ENCODE data around the gene ANKRD34B. TPM values are rescaled to one million over a fixed set of nuclear protein-coding genes. Genes with fewer than 3 reads are reported as not detected.

Gene ANKRD34B
- total and polyA plus RNA-seq, 10 of the 15 experiments (the other 5 are each of a cell fraction or from before 2014, with no cell fraction given), result under 0.01 TPM; not detected in 9

GRCh38 chr5:80516826-80517225 lies 53.3 kb downstream of the ANKRD34B start:
- no peak for TF ChIP-seq MAX (IDR thresholded peaks at IDR 0.05; ENCODE audit: low read depth, low read length)
- peak in 1 of 2 experiments; percentile 23; a peak in 2 of 4 replicates for TF ChIP-seq IKZF2 (IDR thresholded peaks at IDR 0.05)
- intact Hi-C loops (cut with micrococcal nuclease; ENCODE audit: unreplicated experiment) (no loop called here), in situ Hi-C loops (cut with MboI) (no loop called here)
- no peak overlapping the region for H3K9ac ChIP-seq (ENCODE audit: control insufficient read depth, insufficient read depth, low read length)
- no peaks in the 10 kb centered on the region for H3K79me2 ChIP-seq (ENCODE audit: control insufficient read depth, insufficient read depth, low read length)
- H3K27ac ChIP-seq (ENCODE audit: control insufficient read depth, insufficient read depth), result no peak overlapping the region
- POLR2A ChIA-PET, result interaction anchor here (0.6 kb wide), 1 partner anchor 113 kb away, joined by 3 read pairs; no protein-coding TSS in a partner anchor
- H3K4me1 ChIP-seq (ENCODE audit: control insufficient read depth, insufficient read depth, low read length), result no peaks in the 10 kb centered on the region
- no peak overlapping the region for H3K4me2 ChIP-seq (ENCODE audit: control insufficient read depth, insufficient read depth)
- RAD21 ChIA-PET (ENCODE audit: unreplicated experiment), result no interaction called here
- H3K36me3 ChIP-seq (ENCODE audit: control insufficient read depth in 2 of 2, insufficient read depth in 2 of 2, low read length in 1 of 2), result no peaks in the 10 kb centered on the region
- CTCF ChIA-PET, result no interaction called here
- FAIRE-seq (no peak), DNase-seq (ENCODE audit: low read depth, low spot score) (peak; percentile 2), ATAC-seq (peak; percentile 91)
- SMC1A ChIA-PET (ENCODE audit: uncharacterized antibody, unreplicated experiment), result no interaction called here
- no peak overlapping the region for H2AFZ ChIP-seq (ENCODE audit: control insufficient read depth, low read depth, low read length)
- no peak overlapping the region for H3K4me3 ChIP-seq
- 1% methylated on average over 4 of the region's 4 CpGs for WGBS (ENCODE audit: insufficient coverage, insufficient replicate concordance, low lambda C conversion rate, missing lambda C conversion rate)
- H3K9me3 ChIP-seq (replicated peaks; ENCODE audit: control insufficient read depth, insufficient read depth, low read length), result no peaks in the 10 kb centered on the region
- no peaks in the 10 kb centered on the region for H3K27me3 ChIP-seq (replicated peaks in 1 of 2; ENCODE audit: control insufficient read depth in 2 of 2, insufficient read depth in 2 of 2, low read length in 1 of 2)
- BruUV-seq (replicated peaks), result no TSS peak
- no peaks in the 10 kb centered on the region for H4K20me1 ChIP-seq (ENCODE audit: control insufficient read depth, insufficient read depth)

- 81% methylated on average over 4 of the region's 4 CpGs for WGBS (ENCODE audit: insufficient coverage, insufficient replicate concordance, low lambda C conversion rate, missing lambda C conversion rate)
- SMC1A ChIA-PET (ENCODE audit: uncharacterized antibody, unreplicated experiment), result interaction anchor here (1.2 kb wide), 1 partner anchor 11 kb away, joined by 3 read pairs; no protein-coding TSS in a partner anchor
- Histone ChIP-seq H4K20me1 (ENCODE audit: control insufficient read depth, insufficient read depth) (no peaks in the 10 kb centered on the region), H3K27me3 (replicated peaks in 1 of 2; ENCODE audit: control insufficient read depth in 2 of 2, insufficient read depth in 2 of 2, low read length in 1 of 2) (no peaks in the 10 kb centered on the region), H3K4me2 (ENCODE audit: control insufficient read depth, insufficient read depth) (no peak overlapping the region), H3K27ac (ENCODE audit: control insufficient read depth, insufficient read depth) (no peak overlapping the region), H3K9ac (ENCODE audit: control insufficient read depth, insufficient read depth, low read length) (no peak overlapping the region), H3K4me3 (no peak overlapping the region), H3K79me2 (ENCODE audit: control insufficient read depth, insufficient read depth, low read length) (no peaks in the 10 kb centered on the region), H3K36me3 (ENCODE audit: control insufficient read depth in 2 of 2, insufficient read depth in 2 of 2, low read length in 1 of 2) (no peaks in the 10 kb centered on the region), H3K4me1 (ENCODE audit: control insufficient read depth, insufficient read depth, low read length) (no peaks in the 10 kb centered on the region), H2AFZ (ENCODE audit: control insufficient read depth, low read depth, low read length) (no peak overlapping the region), H3K9me3 (replicated peaks; ENCODE audit: control insufficient read depth, insufficient read depth, low read length) (no peaks in the 10 kb centered on the region)
- ATAC-seq (no peak), FAIRE-seq (no peak), DNase-seq (ENCODE audit: low read depth, low spot score) (no peak)
- CTCF ChIA-PET, result interaction anchor here (1.1 kb wide), 1 partner anchor 38 kb away, joined by 3 read pairs; no protein-coding TSS in a partner anchor
- BruUV-seq (replicated peaks), result no TSS peak
- POLR2A ChIA-PET, result no interaction called here
- in situ Hi-C loops (cut with MboI), result no loop called here
- intact Hi-C loops (cut with micrococcal nuclease; ENCODE audit: unreplicated experiment), result no loop called here
- RAD21 ChIA-PET (ENCODE audit: unreplicated experiment), result interaction anchor here (1.1 kb wide), 1 partner anchor 18 kb away, joined by 3 read pairs; no protein-coding TSS in a partner anchor
- TF ChIP-seq CBFB (IDR thresholded peaks at IDR 0.05; ENCODE audit: low read depth), result no peak
- TF ChIP-seq STAT1 (conservative IDR thresholded peaks at IDR 0.05), result no peak
- TF ChIP-seq BACH1 (IDR thresholded peaks at IDR 0.05; ENCODE audit: borderline replicate concordance), result no peak
- no peak for TF ChIP-seq ATF3 (IDR thresholded peaks at IDR 0.05; ENCODE audit: borderline replicate concordance, extremely low read depth, low read depth, low read length)
- no peak for TF ChIP-seq KDM1A (IDR thresholded peaks at IDR 0.05; ENCODE audit: borderline replicate concordance)
- TF ChIP-seq IRF4 (IDR thresholded peaks at IDR 0.05; ENCODE audit: low read depth, low read length), result no peak
- no peak for TF ChIP-seq TCF3 (IDR thresholded peaks at IDR 0.05; ENCODE audit: borderline replicate concordance, insufficient read depth, low read depth, low read length)
- no peak for TF ChIP-seq MEF2A (IDR thresholded peaks at IDR 0.05; ENCODE audit: insufficient read depth, low read depth, low read length)
- no peak for TF ChIP-seq POU2F2 (IDR thresholded peaks at IDR 0.05; ENCODE audit: borderline replicate concordance, low read depth, low read length)
- no peak for TF ChIP-seq NFYA (IDR thresholded peaks at IDR 0.05; ENCODE audit: borderline replicate concordance, low read depth, low read length)
- TF ChIP-seq IRF3 (IDR thresholded peaks at IDR 0.05), result no peak
Measured at GRCh38 chr5:80509362-80509761, 60.7 kb downstream of the ANKRD34B start.

All from GM12878 (cell line).